MM.1S (cell line): ENCODE data around the gene ANKRD6.

ENCODE experiments used
- EZH2 ChIP-seq: fragments of 300-600 bp; sonication (generic); optimal IDR thresholded peaks from 2 replicates; pipeline ENCODE3; 2017; ENCODE audit warnings: low read depth, mild to moderate bottlenecking, antibody characterized with exemption, low read length, mixed read lengths
- EZH2phosphoT487 ChIP-seq: fragments of 300-600 bp; sonication (generic); IDR thresholded peaks from 2 replicates; pipeline ENCODE4 v1.6.1; 2018; ENCODE audit warnings: antibody characterized with exemption, low read length
- TF ChIP-seq, protein P1 (sequence below): fragments of 300-600 bp; sonication (generic); IDR thresholded peaks from 2 replicates; pipeline ENCODE4 v1.5.1; 2016; ENCODE audit warnings: antibody characterized with exemption, low read length, mixed read lengths

DNA sequence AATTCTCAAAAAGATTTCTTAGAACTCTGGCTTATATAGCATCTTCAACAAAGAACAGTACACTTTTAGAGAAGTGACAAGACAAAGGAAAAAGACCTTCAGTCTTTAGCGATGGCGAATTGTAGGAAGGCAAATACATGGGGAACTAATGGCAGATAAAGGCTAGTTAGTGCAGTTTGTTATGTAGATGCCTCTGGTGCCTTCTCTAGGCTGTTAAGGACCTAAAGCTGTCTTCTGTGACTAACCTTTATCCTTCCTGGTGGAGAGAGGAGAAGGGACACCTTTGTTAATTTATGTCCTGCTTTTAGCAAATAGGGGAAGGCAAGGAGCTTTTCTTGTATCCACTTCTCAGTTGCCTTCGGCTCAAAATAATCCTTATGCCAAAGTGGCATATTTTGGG is 7.2 kb downstream of the ANKRD6 start:
- TF ChIP-seq, protein P1, sequence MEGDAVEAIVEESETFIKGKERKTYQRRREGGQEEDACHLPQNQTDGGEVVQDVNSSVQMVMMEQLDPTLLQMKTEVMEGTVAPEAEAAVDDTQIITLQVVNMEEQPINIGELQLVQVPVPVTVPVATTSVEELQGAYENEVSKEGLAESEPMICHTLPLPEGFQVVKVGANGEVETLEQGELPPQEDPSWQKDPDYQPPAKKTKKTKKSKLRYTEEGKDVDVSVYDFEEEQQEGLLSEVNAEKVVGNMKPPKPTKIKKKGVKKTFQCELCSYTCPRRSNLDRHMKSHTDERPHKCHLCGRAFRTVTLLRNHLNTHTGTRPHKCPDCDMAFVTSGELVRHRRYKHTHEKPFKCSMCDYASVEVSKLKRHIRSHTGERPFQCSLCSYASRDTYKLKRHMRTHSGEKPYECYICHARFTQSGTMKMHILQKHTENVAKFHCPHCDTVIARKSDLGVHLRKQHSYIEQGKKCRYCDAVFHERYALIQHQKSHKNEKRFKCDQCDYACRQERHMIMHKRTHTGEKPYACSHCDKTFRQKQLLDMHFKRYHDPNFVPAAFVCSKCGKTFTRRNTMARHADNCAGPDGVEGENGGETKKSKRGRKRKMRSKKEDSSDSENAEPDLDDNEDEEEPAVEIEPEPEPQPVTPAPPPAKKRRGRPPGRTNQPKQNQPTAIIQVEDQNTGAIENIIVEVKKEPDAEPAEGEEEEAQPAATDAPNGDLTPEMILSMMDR = no peak
- TF ChIP-seq EZH2 = no peak
- TF ChIP-seq EZH2phosphoT487 = no peak
